Lung (tissue), 12 donors: Measurements from ENCODE around the gene MED29. TPM values are rescaled to one million over a fixed set of nuclear protein-coding genes. Genes with fewer than 3 reads are reported as not detected.
A peak's percentile ranks its signal among the peaks of the same experiment; 100 is the strongest.

Experiments used
- ATAC-seq: fragments of 200-7000 bp; cut with Tn5 transposase; one replicate; pipeline ENCODE4 v1.9.1; 2020; ENCODE audit warnings: moderate number of reproducible peaks; ENCODE audit not compliant: insufficient read depth, low FRiP score
- DNase-seq, 3 donors: peaks; one replicate each; pipeline ENCODE4 v3.0.0-alpha.2; 2013 to 2017
- H3K27ac ChIP-seq, 2 donors: one replicate each; pipeline ENCODE4 v1.5.1; 2013; ENCODE audit warnings: mild to moderate bottlenecking in 2 of 2, moderate library complexity in 2 of 2, control low read depth in 1 of 2, inconsistent platforms in 1 of 2, low read depth in 1 of 2, low read length in 1 of 2
- H3K27me3 ChIP-seq, 3 donors: one replicate each; pipeline ENCODE4 v1.5.1; 2013; ENCODE audit warnings: low read length in 2 of 3; ENCODE audit not compliant: control insufficient read depth in 3 of 3, insufficient read depth in 3 of 3
- H3K36me3 ChIP-seq, 4 donors: one replicate each; pipeline ENCODE4 v1.5.1; 2013; ENCODE audit warnings: low read length in 4 of 4, mild to moderate bottlenecking in 1 of 4, moderate library complexity in 1 of 4; ENCODE audit not compliant: control insufficient read depth in 4 of 4, insufficient read depth in 4 of 4
- H3K4me1 ChIP-seq, 5 donors: one replicate each; pipeline ENCODE4 v1.5.1; 2013; ENCODE audit warnings: low read length in 5 of 5, mild to moderate bottlenecking in 2 of 5, moderate library complexity in 1 of 5; ENCODE audit not compliant: control insufficient read depth in 5 of 5, insufficient read depth in 5 of 5
- H3K4me3 ChIP-seq: one replicate; pipeline ENCODE4 v1.5.1; 2013; ENCODE audit warnings: mild to moderate bottlenecking, control low read depth, moderate library complexity
- H3K9ac ChIP-seq, 2 donors: one replicate each; pipeline ENCODE4 v1.5.1; 2013; ENCODE audit warnings: low read length in 2 of 2, control low read depth in 1 of 2; ENCODE audit not compliant: insufficient read depth in 1 of 2
- H3K9me3 ChIP-seq, 4 donors: one replicate each; pipeline ENCODE4 v1.5.1; 2013; ENCODE audit warnings: low read length in 3 of 4, mild to moderate bottlenecking in 1 of 4, moderate library complexity in 1 of 4; ENCODE audit not compliant: control insufficient read depth in 4 of 4, insufficient read depth in 3 of 4
- WGBS, 2 donors: extraction: QIAGEN DNeasy Blood & Tissue Kit; methylation state at CpG; one replicate each; pipeline ENCODE4 v1.1.7; 2013; 5-methylcytosine and 5-hydroxymethylcytosine counted together
- polyA plus RNA-seq, 2 donors: library from polyadenylated mRNA; stranded (reverse); fragments of 200-250 nt; gene quantifications; one replicate each; pipeline ENCODE4 v1.2.1, GENCODE V29; 2013
- total RNA-seq, 2 donors: library from RNA; depleted of rRNA in 1 of 2; stranded (reverse); fragments of >200 nt in 1 of 2; gene quantifications; one replicate each; pipeline ENCODE4 v1.2.1, GENCODE V29; 2014 to 2021
- TF ChIP-seq, protein P1 (sequence below): IDR thresholded peaks from 2 replicates; pipeline ENCODE4 v1.5.1; 2012; ENCODE audit warnings: mild to moderate bottlenecking; ENCODE audit errors: control extremely low read depth, extremely low read depth
- donor health status: control.
- donor health status: control.
- donor health status: Bipolar disorder and iron deficiency.
- donor health status: healthy.
- donor health status: DM: yes; HTN: yes; CAD: no.

MED29 gene
- total and polyA plus RNA-seq, 4 donors = 16.5 to 36.8 (median 32.8) TPM

DNA sequence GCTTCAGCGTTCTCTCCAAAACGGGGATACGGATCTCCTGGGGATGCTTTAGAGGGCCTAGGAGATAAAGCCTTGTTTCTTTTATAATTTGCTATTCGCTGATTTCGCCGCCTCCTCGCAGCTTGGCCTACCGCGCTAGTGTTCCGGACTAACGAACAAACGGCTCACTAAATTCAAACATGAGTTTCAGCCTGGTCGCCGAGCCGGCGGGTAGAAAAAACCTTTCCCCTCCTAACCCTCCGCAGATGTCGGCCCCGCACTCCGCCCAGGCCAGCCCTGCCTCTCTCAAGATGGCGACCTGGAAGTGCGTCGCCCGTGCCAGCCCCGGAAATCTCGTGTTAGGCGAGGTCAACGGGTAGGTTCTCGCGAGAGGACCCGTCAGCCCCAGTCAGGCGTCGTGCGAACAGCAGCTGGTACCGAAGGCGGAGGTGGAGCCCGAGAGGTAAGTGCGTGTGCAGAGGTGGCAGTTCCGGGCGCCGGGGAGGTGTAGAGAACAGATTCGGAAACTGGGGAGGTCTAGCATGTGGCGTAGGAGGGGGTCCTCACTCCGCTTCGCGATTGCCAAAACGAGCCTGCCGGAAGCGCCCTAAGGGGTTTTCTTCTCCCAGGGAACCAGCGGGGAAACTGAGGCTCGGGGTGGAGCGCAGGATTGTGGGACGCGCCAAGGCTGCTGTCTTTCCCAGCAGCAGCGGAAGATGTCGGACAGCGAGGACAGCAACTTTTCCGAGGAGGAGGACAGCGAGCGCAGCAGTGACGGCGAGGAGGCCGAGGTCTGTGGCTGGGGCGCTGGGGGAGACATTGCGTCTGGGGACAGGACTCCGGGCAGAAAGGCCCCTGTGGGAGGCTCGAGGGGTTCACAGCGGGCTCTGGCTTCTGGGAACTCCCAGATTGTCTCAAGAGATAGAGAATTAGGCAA, 54.3 kb downstream of the MED29 start, which contains the start of gene SUPT5H:
Gene SUPT5H (plus strand): TSS at position 387 of the 916 bp plus-strand sequence. CDS start 309 bp downstream, at position 696.
- TF ChIP-seq, protein P1, sequence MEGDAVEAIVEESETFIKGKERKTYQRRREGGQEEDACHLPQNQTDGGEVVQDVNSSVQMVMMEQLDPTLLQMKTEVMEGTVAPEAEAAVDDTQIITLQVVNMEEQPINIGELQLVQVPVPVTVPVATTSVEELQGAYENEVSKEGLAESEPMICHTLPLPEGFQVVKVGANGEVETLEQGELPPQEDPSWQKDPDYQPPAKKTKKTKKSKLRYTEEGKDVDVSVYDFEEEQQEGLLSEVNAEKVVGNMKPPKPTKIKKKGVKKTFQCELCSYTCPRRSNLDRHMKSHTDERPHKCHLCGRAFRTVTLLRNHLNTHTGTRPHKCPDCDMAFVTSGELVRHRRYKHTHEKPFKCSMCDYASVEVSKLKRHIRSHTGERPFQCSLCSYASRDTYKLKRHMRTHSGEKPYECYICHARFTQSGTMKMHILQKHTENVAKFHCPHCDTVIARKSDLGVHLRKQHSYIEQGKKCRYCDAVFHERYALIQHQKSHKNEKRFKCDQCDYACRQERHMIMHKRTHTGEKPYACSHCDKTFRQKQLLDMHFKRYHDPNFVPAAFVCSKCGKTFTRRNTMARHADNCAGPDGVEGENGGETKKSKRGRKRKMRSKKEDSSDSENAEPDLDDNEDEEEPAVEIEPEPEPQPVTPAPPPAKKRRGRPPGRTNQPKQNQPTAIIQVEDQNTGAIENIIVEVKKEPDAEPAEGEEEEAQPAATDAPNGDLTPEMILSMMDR = no peak
- peak; percentile 96 to 99 (median 98) for DNase-seq
- peak; percentile 99 for ATAC-seq
- peak within 1 kb of the TSS; percentile 82 to 94 for H3K9ac ChIP-seq
- peaks cover 0 to 12% (median 10%) of the 10 kb centered on the region in 5 donors for H3K4me1 ChIP-seq
- peaks cover 0 to 15% (median 10%) of the 10 kb centered on the region in 4 donors for H3K36me3 ChIP-seq
- no peaks in the 10 kb centered on the region for H3K9me3 ChIP-seq
- no peaks in the 10 kb centered on the region for H3K27me3 ChIP-seq
- 0% methylated on average over 68 of the region's 68 CpGs for WGBS, 2 donors
- H3K4me3 ChIP-seq = peak within 1 kb of the TSS; percentile 96
- H3K27ac ChIP-seq = peak within 1 kb of the TSS; percentile 88 to 90

GRCh38 chr19:39446365-39447084, 55.3 kb downstream of the MED29 start:
- WGBS, 2 donors = 84 to 89% methylated on average over 16 of the region's 16 CpGs
- no peak overlapping the region for H3K27ac ChIP-seq
- no peak for DNase-seq
- peaks cover 0 to 15% (median 10%) of the 10 kb centered on the region in 4 donors for H3K36me3 ChIP-seq
- no peaks in the 10 kb centered on the region for H3K9me3 ChIP-seq
- H3K4me3 ChIP-seq = peak overlapping the region; percentile 11
- no peak for ATAC-seq
- H3K4me1 ChIP-seq = peaks cover 0 to 12% (median 10%) of the 10 kb centered on the region in 5 donors
- H3K27me3 ChIP-seq = no peaks in the 10 kb centered on the region
- peak overlapping the region; percentile 82 to 92 for H3K9ac ChIP-seq
- TF ChIP-seq, protein P1 = no peak

GRCh38 chr19:39448271-39448670, 57.1 kb downstream of the MED29 start:
- Histone ChIP-seq H3K27me3 (no peaks in the 10 kb centered on the region), H3K4me1 (peaks cover 0 to 12% (median 10%) of the 10 kb centered on the region in 5 donors), H3K9me3 (no peaks in the 10 kb centered on the region), H3K27ac (peak overlapping the region in 1 of 2 donors; percentile 17), H3K4me3 (no peak overlapping the region), H3K36me3 (peaks cover 0 to 25% (median 15%) of the 10 kb centered on the region in 4 donors), H3K9ac (no peak overlapping the region)
- DNase-seq (no peak), ATAC-seq (no peak)
- TF ChIP-seq, protein P1 = no peak
- WGBS, 2 donors = 46 to 47% methylated on average over 3 of the region's 3 CpGs
